ENCODE data around the gene ZMIZ2.
"Not testable (repeated sequence)": the region's sequence is repeated elsewhere in the genome, so short reads cannot be mapped to it uniquely, and the experiment has no call there.

Gene ZMIZ2

GRCh38 chr7:44748045-44748947 lies at the start of gene ZMIZ2:
ZMIZ2 (plus strand) TSS chr7:44748847; CDS start chr7:44756250, 7,403 bp downstream.
- CTCF ChIA-PET, result interaction anchor here (1.3 kb wide), 1 partner anchor 160 kb away, joined by 3 read pairs; no protein-coding TSS in a partner anchor
- no peak for DNase-seq (ENCODE audit: low read depth, low spot score)
- peak within 1 kb of the TSS; percentile 82 for H3K4me3 ChIP-seq (ENCODE audit: low read depth, low read length)
- TF ChIP-seq CTCF (IDR thresholded peaks at IDR 0.05; ENCODE audit: insufficient read depth, low read length, missing control alignments), result no peak
- POLR2A ChIA-PET, result interaction anchor here (0.7 to 1.1 kb wide), 2 partner anchors 142 kb away, joined by 3 to 6 read pairs; partner anchors contain the start of gene OGDH

DNA sequence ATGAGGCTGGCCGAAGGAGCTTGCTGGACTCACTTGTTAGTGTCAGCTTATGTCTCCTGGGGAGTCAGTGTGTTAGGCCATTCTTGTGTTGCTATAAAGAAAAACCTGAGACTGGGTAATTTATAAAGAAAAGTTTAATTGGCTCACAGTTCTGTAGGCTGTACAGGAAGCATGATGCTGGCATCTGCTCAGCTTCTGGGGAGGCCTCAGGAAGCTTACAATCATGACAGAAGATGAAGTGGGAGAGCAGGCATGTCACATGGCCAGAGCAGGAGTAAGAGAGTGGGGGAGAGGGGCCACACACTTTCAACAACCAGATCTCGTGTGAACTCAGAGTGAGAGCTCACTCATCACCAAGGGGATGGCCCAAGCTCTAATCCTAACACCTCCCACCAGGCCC lies 49.0 kb upstream of the ZMIZ2 start:
- H3K4me3 ChIP-seq (ENCODE audit: low read depth, low read length); CTCF ChIA-PET; DNase-seq (ENCODE audit: low read depth, low spot score); POLR2A ChIA-PET: not testable (repeated sequence)

DNA sequence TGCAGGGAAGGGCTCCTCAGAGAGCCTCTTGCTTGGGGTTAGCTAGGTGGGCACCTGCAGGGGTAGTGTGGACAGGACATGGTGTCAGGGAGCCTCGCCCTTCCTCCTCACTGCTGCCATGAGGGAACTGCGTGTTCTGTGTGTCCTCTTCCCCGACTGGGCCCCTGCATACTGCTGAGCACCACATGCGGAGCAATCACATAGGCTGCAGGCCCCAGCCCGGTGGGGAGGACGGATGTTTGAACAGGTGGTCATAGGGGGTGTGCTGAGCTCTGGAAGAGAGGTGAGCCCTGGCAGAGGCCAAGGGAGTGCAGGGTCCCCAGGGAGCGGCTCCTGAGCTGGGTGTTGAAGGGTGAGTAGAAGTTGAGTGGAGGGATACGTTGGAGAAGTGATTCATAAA lies 48.3 kb upstream of the ZMIZ2 start:
- no peak for TF ChIP-seq CTCF (IDR thresholded peaks at IDR 0.05; ENCODE audit: insufficient read depth, low read length, missing control alignments)
- H3K4me3 ChIP-seq (ENCODE audit: low read depth, low read length), result no peak overlapping the region
- ChIA-PET POLR2A (no interaction called here), CTCF (no interaction called here)
- no peak for DNase-seq (ENCODE audit: low read depth, low spot score)

- H3K4me3 ChIP-seq (ENCODE audit: low read depth, low read length); DNase-seq (ENCODE audit: low read depth, low spot score); POLR2A ChIA-PET: not testable (repeated sequence)
- CTCF ChIA-PET, result interaction anchor here (1.1 kb wide), 1 partner anchor 9 kb away, joined by 3 read pairs; no protein-coding TSS in a partner anchor
Measured at GRCh38 chr7:44703391-44703790, 45.3 kb upstream of the ZMIZ2 start.

DNA sequence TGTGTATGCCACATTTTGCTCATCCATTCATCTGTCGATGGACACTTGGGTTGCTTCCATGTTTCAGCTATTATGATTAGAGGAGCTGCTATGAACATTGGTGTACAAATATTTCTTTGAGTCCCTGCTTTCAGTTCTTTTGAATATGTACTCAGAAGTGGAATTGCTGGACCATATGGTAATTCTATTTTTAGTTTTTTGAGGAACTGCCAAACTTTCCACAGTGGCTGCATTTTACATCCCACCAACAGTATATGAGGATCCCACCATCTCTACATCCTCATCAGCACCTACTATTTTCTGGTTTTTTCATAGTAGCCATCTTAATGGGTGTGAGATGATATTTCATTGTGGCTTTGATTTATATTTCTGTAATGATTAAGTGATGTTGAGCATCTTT lies 44.7 kb upstream of the ZMIZ2 start:
- no peak overlapping the region for H3K4me3 ChIP-seq (ENCODE audit: low read depth, low read length)
- CTCF ChIA-PET, result interaction anchor here (1.1 kb wide), 1 partner anchor 10 kb away, joined by 3 read pairs; no protein-coding TSS in a partner anchor
- TF ChIP-seq CTCF (IDR thresholded peaks at IDR 0.05; ENCODE audit: insufficient read depth, low read length, missing control alignments), result no peak
- POLR2A ChIA-PET, result no interaction called here
- no peak for DNase-seq (ENCODE audit: low read depth, low spot score)

DNA sequence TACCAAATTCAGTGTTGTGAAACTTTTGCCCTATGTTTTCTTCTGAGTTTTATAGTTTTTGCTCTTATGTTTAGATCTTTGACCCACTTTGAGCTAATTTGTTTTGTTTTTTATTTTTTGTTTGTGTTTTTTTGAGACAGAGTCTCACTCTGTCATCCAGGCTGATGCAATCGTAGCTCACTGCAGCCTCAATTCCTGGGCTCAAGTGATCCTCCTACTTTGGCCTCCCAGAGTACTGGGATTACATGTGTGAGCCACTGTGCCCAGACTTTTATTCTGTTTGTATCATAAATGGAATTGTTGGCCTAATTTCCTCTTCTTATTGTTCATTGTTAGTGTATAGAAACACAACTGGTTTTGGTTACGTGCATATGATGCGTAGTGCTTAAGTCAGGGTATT lies 43.2 kb upstream of the ZMIZ2 start:
- DNase-seq (ENCODE audit: low read depth, low spot score), result no peak
- H3K4me3 ChIP-seq (ENCODE audit: low read depth, low read length), result no peak overlapping the region
- TF ChIP-seq CTCF (IDR thresholded peaks at IDR 0.05; ENCODE audit: insufficient read depth, low read length, missing control alignments), result no peak
- ChIA-PET POLR2A (no interaction called here), CTCF (no interaction called here)

- ChIA-PET CTCF (interaction anchor here (0.7 kb wide), 1 partner anchor 49 kb away, joined by 3 read pairs; no protein-coding TSS in a partner anchor), POLR2A (no interaction called here)
- H3K4me3 ChIP-seq (ENCODE audit: low read depth, low read length), result no peak overlapping the region
- no peak for TF ChIP-seq CTCF (IDR thresholded peaks at IDR 0.05; ENCODE audit: insufficient read depth, low read length, missing control alignments)
- no peak for DNase-seq (ENCODE audit: low read depth, low spot score)
Measured at GRCh38 chr7:44706788-44707557, 41.7 kb upstream of the ZMIZ2 start.
